Uterus (tissue), 4 donors: Measurements from ENCODE around the gene NAA10. TPM values are rescaled to one million over a fixed set of nuclear protein-coding genes. Genes with fewer than 3 reads are reported as not detected.
A peak's percentile ranks its signal among the peaks of the same experiment; 100 is the strongest.

Experiments
- DNase-seq, 2 donors: peaks; one replicate each; pipeline ENCODE4 v3.0.0-alpha.2; 2019 to 2020
- H3K27ac ChIP-seq, 2 donors: fragments of 200-600 bp; sonication (generic); 1 replicate in 1 of 2; 2 replicates in 1 of 2; pipeline ENCODE4 v1.5.1; 2016 to 2018
- H3K27me3 ChIP-seq, 2 donors: fragments of 200-600 bp; sonication (generic); one replicate each; pipeline ENCODE4 v1.5.1; 2018 to 2019; ENCODE audit warnings: control low read depth in 1 of 2
- H3K36me3 ChIP-seq, 2 donors: fragments of 200-600 bp; sonication (generic); one replicate each; pipeline ENCODE4 v1.5.1; 2019; ENCODE audit warnings: control low read depth in 1 of 2
- H3K4me1 ChIP-seq, 2 donors: fragments of 200-600 bp; sonication (generic); one replicate each; pipeline ENCODE4 v1.5.1; 2018 to 2019; ENCODE audit warnings: control low read depth in 1 of 2
- H3K4me3 ChIP-seq, 2 donors: fragments of 200-600 bp; sonication (generic); 1 replicate in 1 of 2; 2 replicates in 1 of 2; pipeline ENCODE4 v1.5.1; 2018 to 2019; ENCODE audit warnings: mild to moderate bottlenecking in 1 of 2
- H3K9me3 ChIP-seq, 2 donors: fragments of 200-600 bp; sonication (generic); one replicate each; pipeline ENCODE4 v1.5.1; 2019; ENCODE audit warnings: control low read depth in 1 of 2
- POLR2A ChIP-seq, 2 donors: fragments of 450-650 bp; IDR thresholded peaks; one replicate each; pipeline ENCODE4 v1.6.1; 2016; ENCODE audit warnings: antibody characterized with exemption in 2 of 2, mild to moderate bottlenecking in 1 of 2, moderate library complexity in 1 of 2
- intact Hi-C: fragments of 100-400 bp; cut with DNase I; formaldehyde crosslinking; loops from one replicate; pipeline ENCODE4 v1.15.1; 2023; ENCODE audit warnings: low total_unique reads
- total RNA-seq, 4 donors: library from RNA; depleted of rRNA in 3 of 4; stranded (reverse); fragments of >200 nt in 3 of 4; gene quantifications; one replicate each; pipeline versions ENCODE4 v1.1.0 to v1.2.4, GENCODE V29; 2014 to 2023
- TF ChIP-seq, protein P1 (sequence below), 4 experiments: fragments of 200-600 bp in 2 of 4; fragments of 450-650 bp in 2 of 4; sonication (generic) in 2 of 4; IDR thresholded peaks; one replicate each; pipeline ENCODE4 v1.5.1; 2016 to 2019; ENCODE audit warnings: antibody characterized with exemption in 4 of 4, mild to moderate bottlenecking in 2 of 4, moderate library complexity in 1 of 4
- donor health status: DM: yes; HTN: yes; CAD: no.

NAA10 gene
- total RNA-seq, 4 donors from 2014 or later: 37.9 to 198 (median 109) TPM

DNA sequence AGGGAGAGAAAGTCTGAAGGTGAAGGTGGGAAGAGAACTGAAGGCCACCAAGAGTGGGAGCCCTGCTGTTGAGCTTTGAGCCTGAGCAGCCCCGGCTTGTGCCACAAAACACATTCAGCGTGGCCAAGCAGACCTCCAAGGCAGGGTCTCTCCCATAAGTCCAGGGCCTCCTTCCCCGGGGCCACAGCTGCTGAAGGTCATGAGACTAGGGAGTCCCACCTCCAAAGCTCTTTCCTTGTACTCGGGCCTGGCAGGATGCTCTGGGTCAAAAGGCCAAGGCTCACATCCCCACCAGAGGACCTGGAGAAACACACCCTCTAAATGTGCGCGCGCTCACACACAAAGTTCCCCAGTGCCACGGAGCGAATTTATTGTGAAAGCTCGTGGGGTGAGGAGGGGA, 5.3 kb downstream of the NAA10 start:
- DNase-seq: no peak
- TF ChIP-seq, protein P1, sequence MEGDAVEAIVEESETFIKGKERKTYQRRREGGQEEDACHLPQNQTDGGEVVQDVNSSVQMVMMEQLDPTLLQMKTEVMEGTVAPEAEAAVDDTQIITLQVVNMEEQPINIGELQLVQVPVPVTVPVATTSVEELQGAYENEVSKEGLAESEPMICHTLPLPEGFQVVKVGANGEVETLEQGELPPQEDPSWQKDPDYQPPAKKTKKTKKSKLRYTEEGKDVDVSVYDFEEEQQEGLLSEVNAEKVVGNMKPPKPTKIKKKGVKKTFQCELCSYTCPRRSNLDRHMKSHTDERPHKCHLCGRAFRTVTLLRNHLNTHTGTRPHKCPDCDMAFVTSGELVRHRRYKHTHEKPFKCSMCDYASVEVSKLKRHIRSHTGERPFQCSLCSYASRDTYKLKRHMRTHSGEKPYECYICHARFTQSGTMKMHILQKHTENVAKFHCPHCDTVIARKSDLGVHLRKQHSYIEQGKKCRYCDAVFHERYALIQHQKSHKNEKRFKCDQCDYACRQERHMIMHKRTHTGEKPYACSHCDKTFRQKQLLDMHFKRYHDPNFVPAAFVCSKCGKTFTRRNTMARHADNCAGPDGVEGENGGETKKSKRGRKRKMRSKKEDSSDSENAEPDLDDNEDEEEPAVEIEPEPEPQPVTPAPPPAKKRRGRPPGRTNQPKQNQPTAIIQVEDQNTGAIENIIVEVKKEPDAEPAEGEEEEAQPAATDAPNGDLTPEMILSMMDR (IDR thresholded peaks at IDR 0.05): no peak
- TF ChIP-seq POLR2A (IDR thresholded peaks at IDR 0.05): no peak
- H3K27me3 ChIP-seq: no peaks in the 10 kb centered on the region
- no peaks in the 10 kb centered on the region for H3K36me3 ChIP-seq
- H3K4me1 ChIP-seq: peaks cover 4 to 8% of the 10 kb centered on the region in 2 donors
- intact Hi-C loops: no loop called here
- H3K27ac ChIP-seq: no peak overlapping the region
- no peak overlapping the region for H3K4me3 ChIP-seq
- H3K9me3 ChIP-seq: no peaks in the 10 kb centered on the region

DNA sequence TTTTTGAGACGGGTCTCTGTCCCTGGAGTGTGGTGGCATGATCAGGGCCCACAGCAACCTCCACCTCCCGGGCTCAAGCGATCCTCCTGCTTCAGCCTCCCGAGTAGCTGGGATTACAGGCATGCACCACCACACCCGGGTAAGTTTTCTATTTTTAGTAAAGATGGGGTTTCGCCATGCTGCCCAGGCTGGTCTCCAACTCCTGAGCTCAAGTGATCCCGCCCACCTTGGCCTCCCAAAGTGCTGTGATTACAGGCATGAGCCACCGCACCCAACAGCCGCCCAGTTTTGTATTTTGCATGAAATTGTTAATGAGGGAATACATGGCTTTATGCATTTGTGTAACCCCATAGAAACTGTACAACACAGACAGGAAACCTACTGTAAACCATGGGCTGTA, 6.0 kb downstream of the NAA10 start:
- TF ChIP-seq, protein P1 (IDR thresholded peaks at IDR 0.05): no peak
- no peak for TF ChIP-seq POLR2A (IDR thresholded peaks at IDR 0.05)
- Histone ChIP-seq H3K9me3 (no peaks in the 10 kb centered on the region), H3K27ac (peak overlapping the region; percentile 53 to 69), H3K27me3 (no peaks in the 10 kb centered on the region), H3K36me3 (no peaks in the 10 kb centered on the region), H3K4me3 (no peak overlapping the region), H3K4me1 (peaks cover 3 to 4% of the 10 kb centered on the region in 2 donors)
- intact Hi-C loops: no loop called here
- no peak for DNase-seq

DNA sequence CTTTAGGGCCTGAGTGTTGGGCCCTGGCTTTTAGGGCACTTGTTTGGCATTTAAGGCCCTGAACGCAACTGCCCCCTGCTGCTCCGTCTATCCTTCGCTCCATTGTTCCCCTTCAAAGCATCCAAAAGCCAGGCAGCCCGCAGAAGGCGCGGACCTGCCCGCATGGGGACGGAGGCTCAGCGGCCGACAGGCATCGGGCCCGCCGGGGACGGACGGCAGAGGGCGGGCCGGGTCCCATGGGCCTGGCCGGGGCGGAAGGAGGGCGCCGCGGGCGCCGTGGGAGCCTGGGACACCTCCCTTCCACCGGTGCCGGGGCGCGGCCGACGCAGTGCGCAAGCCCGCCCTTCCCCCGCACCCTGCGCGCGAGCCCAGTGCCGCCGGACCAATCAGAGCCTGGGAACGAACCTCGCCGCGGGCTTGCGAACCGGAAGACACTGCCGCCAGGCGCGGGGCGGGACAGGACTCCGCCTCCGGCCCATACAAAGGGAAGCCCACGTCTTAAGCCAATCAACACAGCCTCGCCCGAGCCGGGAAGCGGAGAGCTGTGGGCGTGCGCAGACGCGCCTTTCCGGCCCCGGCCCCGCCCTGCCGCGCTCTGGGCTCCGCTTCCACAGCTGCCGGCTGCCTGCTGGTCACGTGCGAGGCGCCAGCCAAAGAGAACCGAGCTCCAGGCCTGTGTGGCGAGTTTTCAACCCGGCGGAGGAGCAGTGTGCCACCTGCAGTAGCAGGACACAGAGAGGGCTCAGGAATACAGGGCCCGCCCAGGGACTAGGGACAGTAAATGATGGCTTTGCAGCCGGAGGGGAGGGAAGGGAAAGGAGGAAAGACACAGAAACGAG, 6.7 kb downstream of the NAA10 start:
- peak; percentile 96 for DNase-seq
- peak; percentile 75 to 94 for TF ChIP-seq POLR2A (IDR thresholded peaks at IDR 0.05)
- TF ChIP-seq, protein P1 (IDR thresholded peaks at IDR 0.05): peak in 2 of 4 experiments; percentile 18 to 21
- Histone ChIP-seq H3K4me1 (peaks cover 3 to 4% of the 10 kb centered on the region in 2 donors), H3K4me3 (peak overlapping the region; percentile 42 to 71), H3K36me3 (no peaks in the 10 kb centered on the region), H3K27me3 (no peaks in the 10 kb centered on the region), H3K27ac (peak overlapping the region; percentile 92 to 97), H3K9me3 (no peaks in the 10 kb centered on the region)
- intact Hi-C loops: no loop called here

DNA sequence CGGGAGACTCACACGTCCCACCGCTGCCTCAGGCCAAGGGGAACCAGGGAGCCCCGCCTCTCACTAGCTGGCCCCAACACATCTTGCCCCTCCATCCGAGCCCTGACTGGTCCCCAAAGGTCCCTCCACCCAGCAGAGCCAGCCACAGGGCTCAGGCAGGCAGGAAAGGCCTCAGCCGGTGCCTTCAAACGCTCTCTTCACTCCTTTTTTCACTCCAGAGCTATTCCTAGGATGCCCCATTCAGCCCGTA, 7.2 kb downstream of the NAA10 start:
- DNase-seq: no peak
- Histone ChIP-seq H3K27ac (peak overlapping the region; percentile 92 to 97), H3K4me1 (peaks cover 3 to 4% of the 10 kb centered on the region in 2 donors), H3K4me3 (peak overlapping the region; percentile 42 to 71), H3K9me3 (no peaks in the 10 kb centered on the region), H3K27me3 (no peaks in the 10 kb centered on the region), H3K36me3 (no peaks in the 10 kb centered on the region)
- intact Hi-C loops: no loop called here
- TF ChIP-seq, protein P1 (IDR thresholded peaks at IDR 0.05): no peak
- TF ChIP-seq POLR2A (IDR thresholded peaks at IDR 0.05): no peak

DNA sequence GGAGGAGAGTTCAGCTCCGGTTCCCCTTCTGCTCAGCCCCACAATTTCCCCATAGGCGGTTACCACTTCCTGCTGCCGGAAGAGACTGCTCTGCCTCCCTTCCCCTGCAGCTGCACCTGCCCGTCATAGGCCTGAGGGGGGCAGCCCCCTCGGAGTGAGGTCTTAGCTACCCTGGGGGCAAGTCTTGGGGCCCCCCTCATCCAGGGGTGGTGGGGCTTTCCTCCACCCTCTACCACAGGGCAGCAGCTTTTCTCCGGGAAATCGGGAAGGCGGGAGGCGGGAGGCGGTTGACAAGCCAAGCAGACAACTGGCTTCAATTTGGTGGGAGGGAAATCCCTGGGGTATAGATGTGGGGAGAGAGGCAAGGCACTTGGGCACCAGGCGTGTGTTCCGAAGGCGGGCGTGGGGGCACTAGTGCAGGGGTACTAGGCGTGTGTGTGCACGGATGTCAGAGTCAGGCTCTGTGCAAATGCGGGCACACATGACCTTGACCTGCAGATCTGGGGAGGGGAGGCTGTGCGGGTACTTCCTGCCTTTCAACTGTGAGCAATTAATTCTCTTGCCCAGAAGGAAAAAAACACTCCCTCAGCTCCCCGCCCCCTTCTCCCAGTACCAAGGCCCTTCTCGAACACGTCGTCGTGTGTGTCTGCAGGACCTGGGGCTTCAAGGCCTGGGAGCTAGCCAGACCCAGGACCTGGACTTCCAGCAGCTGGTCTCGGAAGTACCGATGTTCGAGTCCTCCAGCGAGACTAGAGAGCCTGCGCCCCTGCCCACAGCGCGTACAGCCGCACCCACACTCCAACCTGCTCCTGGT, 7.8 kb downstream of the NAA10 start:
- no peaks in the 10 kb centered on the region for H3K27me3 ChIP-seq
- H3K9me3 ChIP-seq: no peaks in the 10 kb centered on the region
- no peak for DNase-seq
- H3K4me1 ChIP-seq: peaks cover 3 to 4% of the 10 kb centered on the region in 2 donors
- H3K27ac ChIP-seq: peak overlapping the region; percentile 92 to 97
- no peaks in the 10 kb centered on the region for H3K36me3 ChIP-seq
- intact Hi-C loops: no loop called here
- H3K4me3 ChIP-seq: peak overlapping the region; percentile 42 to 71
- TF ChIP-seq POLR2A (IDR thresholded peaks at IDR 0.05): no peak
- TF ChIP-seq, protein P1 (IDR thresholded peaks at IDR 0.05): no peak
